Measurements from ENCODE around the gene P2RX4.

GRCh38 chr12:121224591-121224990 is 14.7 kb downstream of the P2RX4 start:
- TF ChIP-seq CTCF (IDR thresholded peaks at IDR 0.05) (no peak), POLR2AphosphoS5 (IDR thresholded peaks at IDR 0.05) (no peak), POLR2A (IDR thresholded peaks at IDR 0.05) (no peak)

Data from upper lobe of left lung (tissue), 4 donors.